COR-L47 (cell line): ENCODE measurements around the gene RNU11.
A peak's percentile ranks its signal among the peaks of the same experiment; 100 is the strongest.
"Not testable (repeated sequence)": the region's sequence is repeated elsewhere in the genome, so short reads cannot be mapped to it uniquely, and the experiment has no call there.

Source experiments
- DNase-seq: peaks from one replicate; lab custom pipeline; 2025; lab: John Stamatoyannopoulos, UW

RNU11 gene

GRCh38 chr1:28648474-28649198 is at the start of gene RNU11:
TSS of gene RNU11 (plus strand) at chr1:28648600.
- peak; percentile 98 for DNase-seq

DNA sequence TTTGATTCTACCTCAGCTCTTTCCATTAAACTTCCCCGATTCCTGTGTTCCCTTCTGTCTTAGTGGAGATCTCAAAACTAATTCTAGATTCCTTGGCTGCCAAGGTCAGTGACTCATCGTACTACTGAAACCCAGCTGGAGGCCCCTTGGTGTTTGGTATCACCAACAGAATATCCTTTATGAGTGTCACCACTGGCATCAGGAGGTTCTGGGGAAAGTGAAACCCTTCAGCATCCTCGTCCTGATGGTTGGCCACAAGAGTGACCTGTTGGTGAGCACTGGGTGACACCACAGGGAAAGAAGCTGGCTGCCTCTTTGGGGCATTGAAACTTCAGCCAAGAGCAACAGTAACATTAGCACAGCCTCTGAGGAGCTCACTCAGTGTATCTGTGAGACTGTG is 46.7 kb upstream of the RNU11 start:
- DNase-seq, result no peak

- DNase-seq, result peak; percentile 63
Observed at GRCh38 chr1:28602536-28603439, 45.6 kb upstream of the RNU11 start.

- no peak for DNase-seq
Observed at GRCh38 chr1:28604411-28604810, 44.0 kb upstream of the RNU11 start.

DNA sequence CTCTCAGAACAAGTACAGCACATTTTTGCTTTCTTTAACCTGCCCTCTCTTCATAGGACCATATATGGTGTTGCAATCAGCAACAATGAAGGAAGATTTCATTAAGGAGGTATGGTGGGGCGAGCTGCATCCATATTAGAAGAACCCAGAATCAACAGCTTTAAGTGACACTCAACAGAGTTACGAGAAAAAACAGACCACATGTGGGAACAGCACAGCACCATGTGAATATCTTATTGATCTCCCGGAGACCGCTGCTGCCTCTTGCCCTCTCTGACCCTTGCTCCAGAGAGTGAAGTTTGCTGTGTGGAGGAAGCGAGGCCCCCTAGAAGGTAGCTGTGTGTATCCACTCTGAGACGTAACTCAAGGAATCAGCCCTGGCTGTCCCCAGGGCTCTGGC is 43.4 kb upstream of the RNU11 start:
- no peak for DNase-seq

DNA sequence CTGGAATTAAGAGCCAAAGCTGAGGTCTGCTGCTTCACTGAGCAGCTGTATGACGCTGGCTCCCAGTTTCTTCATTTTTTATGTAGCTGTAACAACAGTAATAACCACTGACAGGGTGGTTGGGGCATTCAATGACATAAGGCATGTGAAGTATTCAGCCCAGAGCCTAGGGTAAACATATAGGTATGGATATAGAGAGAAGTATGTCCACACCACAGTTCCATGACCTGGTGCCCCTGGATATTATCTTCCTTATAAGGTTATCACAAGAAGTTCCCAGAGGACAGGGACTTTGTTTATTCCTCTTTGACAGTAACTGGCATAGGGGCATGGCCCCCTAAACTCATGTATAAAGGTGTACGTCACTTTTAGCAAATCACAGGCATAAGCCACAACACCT is 41.6 kb upstream of the RNU11 start:
- no peak for DNase-seq

DNA sequence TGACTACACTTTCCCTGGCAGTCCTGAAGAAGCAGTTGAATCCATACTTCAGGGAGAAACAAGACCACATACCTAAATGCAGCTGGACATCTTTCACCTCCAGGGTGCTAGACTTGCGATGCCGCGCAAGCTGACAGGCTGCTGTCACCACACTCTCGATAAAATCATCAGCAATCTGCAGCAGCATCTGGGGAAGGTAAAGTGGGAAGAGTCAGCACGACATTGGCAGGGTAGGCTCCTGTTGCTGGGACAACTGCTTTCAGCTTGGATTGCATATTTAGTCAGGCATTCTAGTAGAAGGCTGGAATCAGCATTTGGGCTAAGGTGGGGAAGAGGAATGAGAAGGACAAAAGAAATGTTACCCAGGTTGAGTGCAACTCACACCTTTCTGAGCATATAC is 35.2 kb upstream of the RNU11 start:
- DNase-seq, result no peak

DNA sequence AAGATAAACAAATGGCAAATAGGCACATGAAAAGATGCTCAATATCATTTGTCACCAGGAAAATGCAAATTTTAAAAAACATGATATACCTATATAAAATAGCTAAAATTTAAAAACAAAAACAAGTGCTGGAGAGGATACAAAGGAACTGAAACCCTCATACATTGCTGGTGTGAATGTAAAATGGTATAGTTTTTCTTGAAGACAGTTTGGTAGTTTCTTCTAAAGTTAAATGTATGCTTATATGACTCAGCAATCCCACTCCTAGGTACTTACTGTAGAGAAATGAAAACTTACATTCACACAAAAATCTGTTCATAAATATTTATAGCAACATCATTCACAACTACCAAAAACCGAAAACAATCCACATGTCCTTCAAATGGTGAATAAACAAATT is 16.7 kb upstream of the RNU11 start:
- no peak for DNase-seq

- DNase-seq, result no peak
Observed at GRCh38 chr1:28632560-28632959, 15.8 kb upstream of the RNU11 start.

- DNase-seq, result no peak
Observed at GRCh38 chr1:28640766-28641165, 7.6 kb upstream of the RNU11 start.

DNA sequence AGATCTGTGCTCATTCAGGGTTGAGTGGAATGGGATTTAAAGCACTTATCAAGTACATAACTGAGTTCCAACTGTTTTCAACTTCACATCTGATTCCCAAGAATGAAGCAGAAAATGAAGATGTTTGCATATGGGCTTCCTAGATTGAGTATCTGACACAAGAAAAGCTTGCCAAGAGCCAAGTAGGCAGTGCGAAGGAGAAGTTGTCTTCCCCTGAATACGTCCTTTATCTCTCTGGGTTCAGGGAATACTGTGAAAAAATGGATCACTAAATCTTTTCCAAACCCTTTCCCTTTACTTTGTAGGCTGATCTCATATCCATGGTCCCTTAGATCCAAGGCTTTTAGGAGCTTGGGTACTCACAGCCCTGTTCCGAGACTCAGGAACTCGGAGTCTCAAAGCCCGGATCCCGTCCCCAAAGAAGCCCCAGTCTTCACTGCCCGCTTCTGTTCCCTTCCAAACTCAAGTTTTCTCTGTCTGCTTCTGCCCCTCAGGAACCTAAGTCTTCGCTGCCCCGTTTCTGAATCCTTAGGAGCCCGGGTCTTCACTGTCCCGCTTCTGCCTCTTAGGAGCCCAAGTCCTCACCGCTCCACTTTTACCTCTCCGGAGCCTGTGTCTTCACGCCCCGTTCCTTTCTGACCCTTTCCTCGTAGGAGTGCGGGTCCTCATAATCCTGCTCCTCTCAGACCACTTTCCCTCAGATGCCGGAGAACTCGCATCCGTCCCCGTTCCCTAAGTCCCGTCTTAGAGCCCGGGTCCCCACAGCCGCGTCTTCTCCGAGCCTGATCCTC is 6.1 kb upstream of the RNU11 start:
- DNase-seq, result no peak

DNA sequence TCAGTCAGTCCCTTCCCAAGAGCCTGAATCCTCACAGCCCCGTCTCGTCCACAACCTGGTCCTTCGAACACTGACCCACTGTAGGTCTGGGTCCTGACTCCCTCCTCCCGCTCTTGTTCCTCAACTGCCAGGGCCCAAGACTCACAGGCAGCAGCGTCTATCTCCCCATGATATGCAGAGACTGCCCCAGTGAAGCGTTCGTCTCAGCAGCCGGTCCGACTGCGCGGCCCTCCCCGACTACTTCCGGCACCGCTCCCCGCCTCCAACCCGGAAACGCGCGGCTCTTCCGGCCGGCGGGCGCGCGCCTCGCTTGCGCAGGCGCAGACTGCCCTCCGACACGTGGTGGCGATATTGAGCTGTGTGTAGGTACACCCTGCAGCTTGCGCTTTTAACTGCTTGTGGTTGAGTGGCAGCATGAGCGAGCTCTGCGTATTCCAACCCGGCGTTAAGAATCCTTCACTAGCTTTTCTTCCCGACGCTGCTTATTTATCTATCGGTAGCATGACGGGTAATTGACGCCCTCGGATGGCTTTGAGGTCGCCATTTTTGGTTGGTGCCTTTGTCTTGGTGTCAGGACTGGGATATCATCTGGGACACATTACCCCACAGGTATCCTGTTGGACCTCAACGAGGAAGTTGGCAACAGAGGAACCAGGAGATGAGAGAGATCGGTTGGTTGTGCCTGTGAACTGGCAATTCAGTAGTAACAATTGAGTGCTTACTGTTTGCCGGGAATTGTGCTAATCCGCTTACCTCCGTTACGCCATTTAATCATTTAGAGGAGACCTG is 5.4 kb upstream of the RNU11 start, which contains the start of gene TAF12:
TAF12 (minus strand) TSS at position 221 of the 789 bp plus-strand sequence. CDS start 20,986 bp downstream, outside the sequence.
- peak; percentile 94 for DNase-seq

DNA sequence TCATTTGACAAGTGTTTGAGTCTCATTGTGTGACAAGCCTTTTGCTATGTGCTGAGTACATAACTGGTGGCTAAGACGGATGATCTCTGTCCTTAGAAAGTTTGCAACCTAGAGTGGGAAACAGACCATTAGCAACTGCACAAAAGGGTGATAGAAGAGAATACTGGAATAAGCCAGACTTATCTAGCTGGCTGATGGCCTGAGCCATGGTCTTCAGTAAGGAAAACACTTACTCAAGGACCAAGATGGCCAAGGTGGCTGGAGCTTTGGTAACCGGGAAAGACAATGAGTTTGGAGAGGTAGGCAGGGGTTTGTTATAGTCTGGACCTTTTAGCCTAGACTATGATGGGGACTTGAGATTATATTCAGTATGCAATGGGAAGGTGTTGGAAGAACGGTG is 3.9 kb upstream of the RNU11 start:
- DNase-seq, result no peak

DNA sequence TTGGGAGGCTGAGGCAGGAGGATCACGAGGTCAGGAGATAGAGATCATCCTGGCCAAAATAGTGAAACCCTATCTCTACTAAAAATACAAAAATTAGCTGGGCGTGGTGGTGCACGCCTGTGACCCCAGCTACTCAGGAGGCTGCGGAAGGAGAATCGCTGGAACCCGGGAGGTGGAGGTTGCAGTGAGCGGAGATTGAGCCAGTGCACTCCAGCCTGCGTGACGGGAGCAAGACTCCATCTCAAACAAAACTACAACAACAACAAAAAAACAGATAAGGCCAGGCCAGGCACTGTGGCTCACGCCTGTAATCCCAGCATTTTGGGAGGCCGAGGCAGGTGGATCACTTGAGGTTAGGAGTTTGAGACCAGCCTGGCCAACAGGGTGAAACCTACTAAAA is 3.0 kb upstream of the RNU11 start:
- not testable (repeated sequence) for DNase-seq

DNA sequence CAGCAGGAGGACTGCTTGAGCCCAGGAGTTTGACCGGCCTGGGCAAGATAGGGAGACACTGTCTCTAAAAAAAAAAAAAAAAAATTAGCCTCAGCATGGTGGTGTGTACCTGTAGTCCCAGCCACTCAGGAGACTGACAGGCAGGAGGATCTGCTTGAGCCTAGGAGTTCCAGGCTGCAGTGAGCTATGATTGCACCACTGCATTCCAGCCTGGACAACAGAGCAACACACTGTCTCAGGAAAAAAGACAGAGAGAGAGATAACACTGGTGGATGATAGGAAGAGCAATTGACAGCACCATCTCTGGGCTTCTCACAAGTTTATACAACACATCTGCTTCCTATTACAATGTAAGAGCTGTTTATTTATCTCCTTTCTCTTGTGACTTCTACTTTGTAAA is 2.4 kb upstream of the RNU11 start:
- no peak for DNase-seq

GRCh38 chr1:28648008-28648473 is 359 bp upstream of the RNU11 start:
- peak; percentile 85 for DNase-seq

GRCh38 chr1:28653063-28653462 is 4.7 kb downstream of the RNU11 start:
- DNase-seq, result not testable (repeated sequence)

- DNase-seq, result not testable (repeated sequence)
Observed at GRCh38 chr1:28653870-28654269, 5.5 kb downstream of the RNU11 start.

DNA sequence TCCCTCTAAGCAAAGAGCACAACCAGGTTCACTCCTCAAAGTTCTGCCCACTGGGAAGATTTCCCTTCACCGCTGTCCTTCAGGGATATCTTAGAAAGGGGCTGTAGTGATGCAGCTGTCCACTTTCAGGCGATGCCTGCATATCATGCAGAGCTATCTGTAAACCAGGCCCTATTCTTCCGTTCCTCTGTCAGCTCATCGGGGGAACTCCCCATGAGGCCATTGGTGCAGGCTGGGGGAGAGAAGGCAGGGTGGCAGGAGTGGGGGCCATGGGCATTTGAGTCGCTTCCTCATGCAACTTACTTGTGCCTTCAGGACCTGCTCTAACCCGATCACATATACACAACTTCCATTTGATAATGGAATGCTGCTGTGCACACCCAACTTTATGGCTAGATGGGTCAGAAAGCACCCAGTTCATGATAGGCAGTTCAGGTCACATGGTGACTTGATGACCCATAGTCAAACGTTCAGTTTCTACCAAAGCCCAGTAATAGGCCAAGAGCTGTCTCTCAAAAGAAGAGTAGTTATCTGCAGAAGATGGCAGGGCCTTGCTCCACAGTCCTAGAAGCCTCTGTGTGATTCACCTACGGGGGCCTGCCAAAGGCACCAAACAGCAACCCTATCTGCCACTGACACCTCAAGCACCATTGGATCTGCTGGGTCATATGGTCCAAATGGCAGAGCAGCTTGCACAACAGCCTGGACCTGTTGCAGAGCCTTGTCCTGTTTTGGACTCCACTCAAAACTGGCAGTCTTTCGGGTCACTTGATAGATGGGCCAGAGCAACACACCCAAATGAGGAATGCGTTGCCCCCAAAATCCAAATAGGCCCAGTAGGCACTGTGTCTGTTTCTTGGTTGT is 7.3 kb downstream of the RNU11 start:
- not testable (repeated sequence) for DNase-seq

GRCh38 chr1:28656335-28656734 is 7.9 kb downstream of the RNU11 start:
- DNase-seq, result no peak
